HEK293 (cell line): ENCODE measurements around the gene CRELD1.

ENCODE experiments used
- GFI1B ChIP-seq: fragments of 450-650 bp; formaldehyde crosslinking; IDR thresholded peaks from 2 replicates; pipeline ENCODE4 v1.5.1; 2016; ENCODE audit warnings: missing biosample characterization, missing genetic modification characterization
- IKZF3 ChIP-seq: fragments of 450-650 bp; IDR thresholded peaks from 2 replicates; pipeline ENCODE4 v1.5.0; 2018; ENCODE audit warnings: missing biosample characterization, mild to moderate bottlenecking, missing genetic modification characterization, moderate library complexity
- KLF7 ChIP-seq: fragments of 450-650 bp; formaldehyde crosslinking; IDR thresholded peaks from 2 replicates; pipeline ENCODE4 v1.5.1; 2016; ENCODE audit warnings: missing biosample characterization, missing genetic modification characterization, borderline replicate concordance
- KLF8 ChIP-seq: fragments of 450-650 bp; formaldehyde crosslinking; IDR thresholded peaks from 2 replicates; pipeline ENCODE4 v1.5.1; 2016; ENCODE audit warnings: missing biosample characterization, missing genetic modification characterization
- PRDM1 ChIP-seq: fragments of 450-650 bp; formaldehyde crosslinking; IDR thresholded peaks from 2 replicates; pipeline ENCODE4; 2016; ENCODE audit warnings: missing biosample characterization, missing genetic modification characterization
- ZIC2 ChIP-seq: fragments of 450-650 bp; formaldehyde crosslinking; IDR thresholded peaks from 2 replicates; pipeline ENCODE4 v1.5.1; 2016; ENCODE audit warnings: missing biosample characterization, missing genetic modification characterization
- ZNF133 ChIP-seq: fragments of 450-650 bp; formaldehyde crosslinking; IDR thresholded peaks from 2 replicates; pipeline ENCODE4 v1.5.1; 2016; ENCODE audit warnings: missing biosample characterization, missing genetic modification characterization
- ZNF140 ChIP-seq: fragments of 450-650 bp; formaldehyde crosslinking; IDR thresholded peaks from 2 replicates; pipeline ENCODE4 v1.5.1; 2016; ENCODE audit warnings: missing biosample characterization, missing genetic modification characterization
- ZNF157 ChIP-seq: fragments of 450-650 bp; formaldehyde crosslinking; IDR thresholded peaks from 2 replicates; pipeline ENCODE4 v1.5.1; 2016; ENCODE audit warnings: missing biosample characterization, missing genetic modification characterization
- ZNF169 ChIP-seq: fragments of 450-650 bp; formaldehyde crosslinking; IDR thresholded peaks from 2 replicates; pipeline ENCODE4 v1.5.1; 2016; ENCODE audit warnings: missing biosample characterization, missing genetic modification characterization
- ZNF354C ChIP-seq: fragments of 450-650 bp; formaldehyde crosslinking; IDR thresholded peaks from 2 replicates; pipeline ENCODE4 v1.5.1; 2016; ENCODE audit warnings: missing biosample characterization, missing genetic modification characterization, low read depth, borderline replicate concordance
- ZNF37A ChIP-seq: fragments of 450-650 bp; IDR thresholded peaks from 2 replicates; pipeline ENCODE4 v1.5.1; 2018; ENCODE audit warnings: missing biosample characterization, missing genetic modification characterization
- ZNF391 ChIP-seq: fragments of 450-650 bp; formaldehyde crosslinking; IDR thresholded peaks from 2 replicates; pipeline ENCODE4 v1.5.1; 2016; ENCODE audit warnings: low read depth, missing biosample characterization, missing genetic modification characterization, borderline replicate concordance
- ZNF398 ChIP-seq: fragments of 450-650 bp; formaldehyde crosslinking; IDR thresholded peaks from 2 replicates; pipeline ENCODE4 v1.5.1; 2017; ENCODE audit warnings: missing biosample characterization, missing genetic modification characterization
- ZNF449 ChIP-seq: fragments of 450-650 bp; formaldehyde crosslinking; IDR thresholded peaks from 2 replicates; pipeline ENCODE4 v1.5.1; 2017; ENCODE audit warnings: missing biosample characterization, mild to moderate bottlenecking, missing genetic modification characterization, moderate library complexity
- ZNF510 ChIP-seq: fragments of 450-650 bp; formaldehyde crosslinking; IDR thresholded peaks from 2 replicates; pipeline ENCODE4 v1.5.1; 2018; ENCODE audit warnings: mild to moderate bottlenecking, missing genetic modification characterization, missing biosample characterization; ENCODE audit not compliant: insufficient replicate concordance
- ZNF560 ChIP-seq: fragments of 450-650 bp; formaldehyde crosslinking; IDR thresholded peaks from 2 replicates; pipeline ENCODE4 v1.5.1; 2017; ENCODE audit warnings: missing biosample characterization, missing genetic modification characterization, borderline replicate concordance
- ZNF561 ChIP-seq: fragments of 450-650 bp; IDR thresholded peaks from 2 replicates; pipeline ENCODE4 v1.5.1; 2018; ENCODE audit warnings: missing biosample characterization, missing genetic modification characterization, borderline replicate concordance
- ZNF776 ChIP-seq: fragments of 450-650 bp; formaldehyde crosslinking; IDR thresholded peaks from 2 replicates; pipeline ENCODE4 v1.5.0; 2017; ENCODE audit warnings: missing biosample characterization, missing genetic modification characterization, borderline replicate concordance
- ZSCAN30 ChIP-seq: fragments of 450-650 bp; IDR thresholded peaks from 2 replicates; pipeline ENCODE4 v1.5.1; 2018; ENCODE audit warnings: missing biosample characterization, mild to moderate bottlenecking, missing genetic modification characterization, moderate library complexity
- ZSCAN4 ChIP-seq: fragments of 450-650 bp; formaldehyde crosslinking; IDR thresholded peaks from 2 replicates; pipeline ENCODE4 v1.5.1; 2017; ENCODE audit warnings: missing biosample characterization, missing genetic modification characterization
- TF ChIP-seq, protein P1 (sequence below): fragments of 450-650 bp; formaldehyde crosslinking; IDR thresholded peaks from 2 replicates; pipeline ENCODE4 v1.5.1; 2016; ENCODE audit warnings: missing biosample characterization, missing genetic modification characterization
- TF ChIP-seq, protein P2 (sequence below): fragments of 450-650 bp; formaldehyde crosslinking; IDR thresholded peaks from 2 replicates; pipeline ENCODE4; 2016; ENCODE audit warnings: missing biosample characterization, missing genetic modification characterization
- TF ChIP-seq, protein P3 (sequence below): IDR thresholded peaks from 2 replicates; pipeline ENCODE4 v1.6.1; 2011; ENCODE audit warnings: mild to moderate bottlenecking, low read depth, low read length, borderline replicate concordance
- TF ChIP-seq, protein P4 (sequence below): fragments of 450-650 bp; formaldehyde crosslinking; IDR thresholded peaks from 2 replicates; pipeline ENCODE4 v1.5.1; 2016; ENCODE audit warnings: missing biosample characterization, missing genetic modification characterization

Gene CRELD1

DNA sequence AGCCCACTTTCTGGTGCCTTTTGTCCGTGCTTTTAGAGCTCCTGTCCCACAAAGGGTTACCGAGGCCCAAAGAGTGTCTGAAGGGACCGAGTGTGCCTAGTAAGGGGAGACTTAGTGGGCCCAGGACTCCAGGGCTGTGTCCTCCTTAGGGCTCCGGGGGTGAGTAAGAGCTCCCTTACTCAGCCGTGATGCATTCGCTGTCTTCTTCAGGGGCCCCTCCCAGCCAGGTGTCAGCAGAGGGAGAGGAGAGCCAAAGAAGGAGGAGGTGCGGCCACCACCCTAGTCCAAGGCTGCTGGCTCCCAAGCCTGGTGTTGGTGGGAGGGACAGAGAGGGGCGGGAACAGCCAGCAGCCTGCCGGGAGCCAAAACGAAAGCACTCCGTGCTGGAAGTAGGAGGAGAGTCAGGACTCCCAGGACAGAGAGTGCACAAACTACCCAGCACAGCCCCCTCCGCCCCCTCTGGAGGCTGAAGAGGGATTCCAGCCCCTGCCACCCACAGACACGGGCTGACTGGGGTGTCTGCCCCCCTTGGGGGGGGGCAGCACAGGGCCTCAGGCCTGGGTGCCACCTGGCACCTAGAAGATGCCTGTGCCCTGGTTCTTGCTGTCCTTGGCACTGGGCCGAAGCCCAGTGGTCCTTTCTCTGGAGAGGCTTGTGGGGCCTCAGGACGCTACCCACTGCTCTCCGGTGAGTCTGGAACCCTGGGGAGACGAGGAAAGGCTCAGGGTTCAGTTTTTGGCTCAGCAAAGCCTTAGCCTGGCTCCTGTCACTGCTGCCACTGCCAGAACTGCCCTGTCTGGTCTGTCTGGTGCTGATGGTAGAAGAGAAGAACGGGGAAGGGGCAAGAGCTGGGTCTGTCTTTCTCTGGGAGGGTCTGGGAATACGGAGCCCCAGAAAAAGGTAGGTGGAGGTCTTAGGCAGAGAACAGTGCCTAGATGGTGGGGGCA lies 16.6 kb upstream of the CRELD1 start, which contains the start of gene IL17RC (continued):
- TF ChIP-seq ZNF560 (tag by site-specific recombination) (no peak), ZNF561 (tag by site-specific recombination) (0 out of 2 replicates have a peak, but pooled peaks have one; percentile 45), ZNF510 (tag by site-specific recombination) (no peak), ZNF140 (tag by site-specific recombination) (no peak), KLF8 (tag by site-specific recombination) (no peak; the same call in 1 of the 2 replicates), ZNF776 (tag by site-specific recombination) (no peak), ZSCAN4 (tag by site-specific recombination) (no peak), ZNF157 (no peak), ZIC2 (tag by site-specific recombination) (peak; percentile 51), ZNF449 (tag by site-specific recombination) (no peak), ZNF398 (peak; percentile 78), ZNF133 (tag by site-specific recombination) (no peak), PRDM1 (tag by site-specific recombination) (no peak), ZNF169 (tag by site-specific recombination) (no peak), ZNF391 (no peak), ZNF37A (tag by site-specific recombination) (no peak), GFI1B (no peak), ZNF354C (no peak), KLF7 (tag by site-specific recombination) (no peak), IKZF3 (peak; percentile 71), ZSCAN30 (tag by site-specific recombination) (peak; percentile 98)
- TF ChIP-seq, protein P1, sequence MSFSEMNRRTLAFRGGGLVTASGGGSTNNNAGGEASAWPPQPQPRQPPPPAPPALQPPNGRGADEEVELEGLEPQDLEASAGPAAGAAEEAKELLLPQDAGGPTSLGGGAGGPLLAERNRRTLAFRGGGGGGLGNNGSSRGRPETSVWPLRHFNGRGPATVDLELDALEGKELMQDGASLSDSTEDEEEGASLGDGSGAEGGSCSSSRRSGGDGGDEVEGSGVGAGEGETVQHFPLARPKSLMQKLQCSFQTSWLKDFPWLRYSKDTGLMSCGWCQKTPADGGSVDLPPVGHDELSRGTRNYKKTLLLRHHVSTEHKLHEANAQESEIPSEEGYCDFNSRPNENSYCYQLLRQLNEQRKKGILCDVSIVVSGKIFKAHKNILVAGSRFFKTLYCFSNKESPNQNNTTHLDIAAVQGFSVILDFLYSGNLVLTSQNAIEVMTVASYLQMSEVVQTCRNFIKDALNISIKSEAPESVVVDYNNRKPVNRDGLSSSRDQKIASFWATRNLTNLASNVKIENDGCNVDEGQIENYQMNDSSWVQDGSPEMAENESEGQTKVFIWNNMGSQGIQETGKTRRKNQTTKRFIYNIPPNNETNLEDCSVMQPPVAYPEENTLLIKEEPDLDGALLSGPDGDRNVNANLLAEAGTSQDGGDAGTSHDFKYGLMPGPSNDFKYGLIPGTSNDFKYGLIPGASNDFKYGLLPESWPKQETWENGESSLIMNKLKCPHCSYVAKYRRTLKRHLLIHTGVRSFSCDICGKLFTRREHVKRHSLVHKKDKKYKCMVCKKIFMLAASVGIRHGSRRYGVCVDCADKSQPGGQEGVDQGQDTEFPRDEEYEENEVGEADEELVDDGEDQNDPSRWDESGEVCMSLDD (tag by site-specific recombination), result no peak
- TF ChIP-seq, protein P2, sequence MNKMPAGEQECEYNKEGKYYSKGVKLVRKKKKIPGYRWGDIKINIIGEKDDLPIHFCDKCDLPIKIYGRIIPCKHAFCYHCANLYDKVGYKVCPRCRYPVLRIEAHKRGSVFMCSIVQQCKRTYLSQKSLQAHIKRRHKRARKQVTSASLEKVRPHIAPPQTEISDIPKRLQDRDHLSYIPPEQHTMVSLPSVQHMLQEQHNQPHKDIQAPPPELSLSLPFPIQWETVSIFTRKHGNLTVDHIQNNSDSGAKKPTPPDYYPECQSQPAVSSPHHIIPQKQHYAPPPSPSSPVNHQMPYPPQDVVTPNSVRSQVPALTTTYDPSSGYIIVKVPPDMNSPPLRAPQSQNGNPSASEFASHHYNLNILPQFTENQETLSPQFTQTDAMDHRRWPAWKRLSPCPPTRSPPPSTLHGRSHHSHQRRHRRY, result no peak
- TF ChIP-seq, protein P3, sequence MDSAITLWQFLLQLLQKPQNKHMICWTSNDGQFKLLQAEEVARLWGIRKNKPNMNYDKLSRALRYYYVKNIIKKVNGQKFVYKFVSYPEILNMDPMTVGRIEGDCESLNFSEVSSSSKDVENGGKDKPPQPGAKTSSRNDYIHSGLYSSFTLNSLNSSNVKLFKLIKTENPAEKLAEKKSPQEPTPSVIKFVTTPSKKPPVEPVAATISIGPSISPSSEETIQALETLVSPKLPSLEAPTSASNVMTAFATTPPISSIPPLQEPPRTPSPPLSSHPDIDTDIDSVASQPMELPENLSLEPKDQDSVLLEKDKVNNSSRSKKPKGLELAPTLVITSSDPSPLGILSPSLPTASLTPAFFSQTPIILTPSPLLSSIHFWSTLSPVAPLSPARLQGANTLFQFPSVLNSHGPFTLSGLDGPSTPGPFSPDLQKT, result no peak
- TF ChIP-seq, protein P4, sequence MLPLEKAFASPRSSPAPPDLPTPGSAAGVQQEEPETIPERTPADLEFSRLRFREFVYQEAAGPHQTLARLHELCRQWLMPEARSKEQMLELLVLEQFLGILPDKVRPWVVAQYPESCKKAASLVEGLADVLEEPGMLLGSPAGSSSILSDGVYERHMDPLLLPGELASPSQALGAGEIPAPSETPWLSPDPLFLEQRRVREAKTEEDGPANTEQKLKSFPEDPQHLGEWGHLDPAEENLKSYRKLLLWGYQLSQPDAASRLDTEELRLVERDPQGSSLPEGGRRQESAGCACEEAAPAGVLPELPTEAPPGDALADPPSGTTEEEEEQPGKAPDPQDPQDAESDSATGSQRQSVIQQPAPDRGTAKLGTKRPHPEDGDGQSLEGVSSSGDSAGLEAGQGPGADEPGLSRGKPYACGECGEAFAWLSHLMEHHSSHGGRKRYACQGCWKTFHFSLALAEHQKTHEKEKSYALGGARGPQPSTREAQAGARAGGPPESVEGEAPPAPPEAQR (tag by site-specific recombination), result no peak
